GM18498 (cell line): ENCODE results near the gene NCSTN.
"Not testable (repeated sequence)": the region's sequence is repeated elsewhere in the genome, so short reads cannot be mapped to it uniquely, and the experiment has no call there.

ENCODE experiments used
- ATAC-seq: cut with Tn5 transposase; IDR thresholded peaks from one replicate; pipeline ENCODE4 v1.9.1; 2021; ENCODE audit warnings: mild to moderate bottlenecking, moderate library complexity; ENCODE audit not compliant: unreplicated experiment

The NCSTN gene

GRCh38 chr1:160370561-160371345, 27.6 kb downstream of the NCSTN start:
- no peak for ATAC-seq

GRCh38 chr1:160371346-160371631, 28.1 kb downstream of the NCSTN start:
- no peak for ATAC-seq

GRCh38 chr1:160371756-160372155, 28.6 kb downstream of the NCSTN start:
- no peak for ATAC-seq

GRCh38 chr1:160373696-160374095, 30.5 kb downstream of the NCSTN start:
- no peak for ATAC-seq

GRCh38 chr1:160374306-160375110, 31.3 kb downstream of the NCSTN start:
- ATAC-seq: no peak

GRCh38 chr1:160375788-160376524, 32.8 kb downstream of the NCSTN start:
- ATAC-seq: no peak

- no peak for ATAC-seq
These were observed 33.4 kb downstream of the NCSTN start for GRCh38 chr1:160376525-160377131.

GRCh38 chr1:160377585-160378206, 34.5 kb downstream of the NCSTN start:
- ATAC-seq: no peak

- ATAC-seq: not testable (repeated sequence)
These were observed 41.6 kb downstream of the NCSTN start for GRCh38 chr1:160384812-160385211.

GRCh38 chr1:160388406-160388805, 45.2 kb downstream of the NCSTN start:
- ATAC-seq: not testable (repeated sequence)

- ATAC-seq: no peak
These were observed 51.5 kb downstream of the NCSTN start for GRCh38 chr1:160394673-160395072.

- ATAC-seq: no peak
These were observed 54.5 kb downstream of the NCSTN start for GRCh38 chr1:160397651-160398050.

GRCh38 chr1:160398823-160399222, 55.6 kb downstream of the NCSTN start:
- ATAC-seq: no peak

GRCh38 chr1:160399544-160400222, 56.5 kb downstream of the NCSTN start:
- no peak for ATAC-seq

- ATAC-seq: no peak
These were observed 57.1 kb downstream of the NCSTN start, which contains the start of gene VANGL2 for GRCh38 chr1:160400223-160400645. Gene VANGL2, plus strand, starts transcription at chr1:160400564. Its CDS starts 15,274 bp downstream, at chr1:160415838.

GRCh38 chr1:160400646-160401486, 57.7 kb downstream of the NCSTN start:
- ATAC-seq: no peak

- ATAC-seq: no peak
These were observed 58.3 kb downstream of the NCSTN start for GRCh38 chr1:160401487-160401805.

- no peak for ATAC-seq
These were observed 59.0 kb downstream of the NCSTN start for GRCh38 chr1:160402001-160402795.
